Measurements from ENCODE around the gene CCDC40.

Gene CCDC40

DNA sequence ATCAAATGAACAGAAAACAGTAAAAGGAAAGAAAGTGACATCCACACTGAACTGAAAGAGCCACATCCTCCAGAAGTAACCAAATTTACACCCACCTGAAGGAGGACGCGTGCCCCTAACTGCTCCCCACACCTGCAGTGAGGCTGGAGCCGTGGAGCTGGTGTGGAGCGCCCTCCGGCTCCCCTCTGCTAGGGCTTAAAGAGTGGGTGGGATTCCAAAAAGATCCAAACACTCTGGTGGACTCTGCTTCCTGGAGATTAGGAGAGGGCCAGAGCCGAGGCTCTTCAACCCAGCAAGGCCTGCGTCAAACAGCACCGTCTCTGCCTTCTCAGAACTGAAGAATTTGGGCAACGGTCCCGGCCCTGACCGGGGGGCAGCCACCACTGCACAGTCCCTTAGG is 15.2 kb downstream of the CCDC40 start:
- no peak for TF ChIP-seq EP300 (IDR thresholded peaks at IDR 0.05; ENCODE audit: borderline replicate concordance)
- no peak for TF ChIP-seq TEAD4 (IDR thresholded peaks at IDR 0.05)
- no peak for TF ChIP-seq CEBPB (IDR thresholded peaks at IDR 0.05)
- no peak for TF ChIP-seq ZBTB7A (IDR thresholded peaks at IDR 0.05; ENCODE audit: low read depth)
- TF ChIP-seq EGR1 (IDR thresholded peaks at IDR 0.05), result no peak
- TF ChIP-seq TAF1 (IDR thresholded peaks at IDR 0.05; ENCODE audit: low read depth), result no peak
- TF ChIP-seq CREB1 (IDR thresholded peaks at IDR 0.05; ENCODE audit: low read depth), result no peak
- TF ChIP-seq FOXM1 (IDR thresholded peaks at IDR 0.05; ENCODE audit: borderline replicate concordance, low read depth), result no peak
- TF ChIP-seq USF1 (IDR thresholded peaks at IDR 0.05), result no peak
- no peak for TF ChIP-seq YY1 (IDR thresholded peaks at IDR 0.05; ENCODE audit: low read depth)
- no peak for TF ChIP-seq REST (IDR thresholded peaks at IDR 0.05; ENCODE audit: low read depth)
- no peak for TF ChIP-seq NFIC (IDR thresholded peaks at IDR 0.05)
- TF ChIP-seq, protein P1, sequence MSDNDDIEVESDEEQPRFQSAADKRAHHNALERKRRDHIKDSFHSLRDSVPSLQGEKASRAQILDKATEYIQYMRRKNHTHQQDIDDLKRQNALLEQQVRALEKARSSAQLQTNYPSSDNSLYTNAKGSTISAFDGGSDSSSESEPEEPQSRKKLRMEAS (IDR thresholded peaks at IDR 0.05), result no peak
- TF ChIP-seq RAD21 (IDR thresholded peaks at IDR 0.05; ENCODE audit: low read depth), result no peak
- TF ChIP-seq TCF12 (IDR thresholded peaks at IDR 0.05; ENCODE audit: low read depth), result no peak

- no peak for TF ChIP-seq CREB1 (IDR thresholded peaks at IDR 0.05; ENCODE audit: low read depth)
- no peak for TF ChIP-seq CEBPB (IDR thresholded peaks at IDR 0.05)
- TF ChIP-seq EP300 (IDR thresholded peaks at IDR 0.05; ENCODE audit: borderline replicate concordance), result no peak
- TF ChIP-seq RAD21 (IDR thresholded peaks at IDR 0.05; ENCODE audit: low read depth), result no peak
- no peak for TF ChIP-seq FOXM1 (IDR thresholded peaks at IDR 0.05; ENCODE audit: borderline replicate concordance, low read depth)
- TF ChIP-seq USF1 (IDR thresholded peaks at IDR 0.05), result no peak
- TF ChIP-seq NFIC (IDR thresholded peaks at IDR 0.05), result no peak
- TF ChIP-seq EGR1 (IDR thresholded peaks at IDR 0.05), result no peak
- TF ChIP-seq ZBTB7A (IDR thresholded peaks at IDR 0.05; ENCODE audit: low read depth), result no peak
- TF ChIP-seq TAF1 (IDR thresholded peaks at IDR 0.05; ENCODE audit: low read depth), result no peak
- TF ChIP-seq YY1 (IDR thresholded peaks at IDR 0.05; ENCODE audit: low read depth), result no peak
- TF ChIP-seq TCF12 (IDR thresholded peaks at IDR 0.05; ENCODE audit: low read depth), result no peak
Measured at GRCh38 chr17:80053102-80053501, 16.7 kb downstream of the CCDC40 start.

GRCh38 chr17:80055597-80055996 is 19.2 kb downstream of the CCDC40 start:
- TF ChIP-seq YY1 (IDR thresholded peaks at IDR 0.05; ENCODE audit: low read depth) (no peak), FOXM1 (IDR thresholded peaks at IDR 0.05; ENCODE audit: borderline replicate concordance, low read depth) (no peak), EP300 (IDR thresholded peaks at IDR 0.05; ENCODE audit: borderline replicate concordance) (no peak), USF1 (IDR thresholded peaks at IDR 0.05) (no peak), TAF1 (IDR thresholded peaks at IDR 0.05; ENCODE audit: low read depth) (no peak)
- TF ChIP-seq, protein P1 (IDR thresholded peaks at IDR 0.05), result no peak

- TF ChIP-seq CEBPB (IDR thresholded peaks at IDR 0.05) (no peak), CREB1 (IDR thresholded peaks at IDR 0.05; ENCODE audit: low read depth) (no peak), EGR1 (IDR thresholded peaks at IDR 0.05) (no peak), EP300 (IDR thresholded peaks at IDR 0.05; ENCODE audit: borderline replicate concordance) (no peak), FOXM1 (IDR thresholded peaks at IDR 0.05; ENCODE audit: borderline replicate concordance, low read depth) (no peak), NFIC (IDR thresholded peaks at IDR 0.05) (no peak), USF1 (IDR thresholded peaks at IDR 0.05) (no peak), ZBTB7A (IDR thresholded peaks at IDR 0.05; ENCODE audit: low read depth) (no peak), YY1 (IDR thresholded peaks at IDR 0.05; ENCODE audit: low read depth) (no peak), RAD21 (IDR thresholded peaks at IDR 0.05; ENCODE audit: low read depth) (no peak), REST (IDR thresholded peaks at IDR 0.05; ENCODE audit: low read depth) (no peak), TAF1 (IDR thresholded peaks at IDR 0.05; ENCODE audit: low read depth) (no peak), TEAD4 (IDR thresholded peaks at IDR 0.05) (no peak), TCF12 (IDR thresholded peaks at IDR 0.05; ENCODE audit: low read depth) (no peak)
- TF ChIP-seq, protein P1 (IDR thresholded peaks at IDR 0.05), result no peak
Measured at GRCh38 chr17:80058311-80058955, 22.0 kb downstream of the CCDC40 start.

Measured in Ishikawa (cell line).